Neural crest cell (in vitro differentiated cells): ENCODE measurements around the gene TMEM87B. TPM values are rescaled to one million over a fixed set of nuclear protein-coding genes. Genes with fewer than 3 reads are reported as not detected.
"Not testable (repeated sequence)": the region's sequence is repeated elsewhere in the genome, so short reads cannot be mapped to it uniquely, and the experiment has no call there.

Experiments used
- DNase-seq: peaks from one replicate; pipeline ENCODE4 v3.0.0; 2021; ENCODE audit warnings: low read depth, mixed read lengths, low spot score
- H3K27ac Mint-ChIP-seq: one replicate; pipeline ENCODE4 v1.8.0; 2021; ENCODE audit warnings: mild to moderate bottlenecking, mixed read lengths; ENCODE audit not compliant: unreplicated experiment
- H3K27me3 Mint-ChIP-seq: 2 replicates; pipeline ENCODE4 v1.8.0; 2021; ENCODE audit warnings: low read depth, mild to moderate bottlenecking, mixed read lengths
- H3K36me3 Mint-ChIP-seq: 2 replicates; pipeline ENCODE4 v1.8.0; 2021; ENCODE audit warnings: low read depth, mild to moderate bottlenecking, mixed read lengths
- H3K4me1 Mint-ChIP-seq: 2 replicates; pipeline ENCODE4 v1.8.0; 2021; ENCODE audit warnings: mixed read lengths
- H3K4me3 Mint-ChIP-seq: one replicate; pipeline ENCODE4 v1.8.0; 2021; ENCODE audit warnings: mild to moderate bottlenecking, mixed read lengths
- H3K9me3 Mint-ChIP-seq: 2 replicates; pipeline ENCODE4 v1.8.0; 2021; ENCODE audit warnings: mixed read lengths
- CTCF ChIP-seq: fragments of 200-600 bp; sonication (generic); conservative IDR thresholded peaks from 2 replicates; pipeline ENCODE4 v1.5.0; 2021; ENCODE audit warnings: antibody characterized with exemption, mild to moderate bottlenecking
- total RNA-seq: library from RNA; stranded (reverse); gene quantifications from 2 replicates; pipeline ENCODE4 v1.2.1, GENCODE V29; 2021

The TMEM87B gene
- total RNA-seq, 1 donor from 2014 or later, result 6.2 TPM

DNA sequence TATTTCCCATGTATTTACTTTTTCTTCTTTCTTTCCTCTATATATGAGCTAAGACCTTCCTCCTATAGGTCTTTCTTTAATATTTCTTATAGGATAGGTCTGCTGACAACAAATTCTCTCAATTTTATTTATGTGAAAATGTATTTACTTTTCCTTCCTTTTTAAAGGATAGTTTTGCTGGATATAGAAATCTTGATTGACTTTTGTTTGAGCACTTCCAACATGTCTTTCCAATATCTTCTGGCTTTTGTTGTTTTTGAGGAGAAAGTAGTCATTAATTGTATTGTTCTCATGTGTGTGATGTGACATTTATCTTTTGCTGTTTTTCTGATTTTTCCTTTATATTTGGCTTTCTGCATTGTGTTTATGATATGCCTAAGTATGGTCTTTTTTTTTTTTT is 54.2 kb downstream of the TMEM87B start:
- Mint-ChIP-seq H3K27ac (no peak overlapping the region), H3K27me3 (no peaks in the 10 kb centered on the region), H3K4me3 (no peak overlapping the region), H3K4me1 (no peaks in the 10 kb centered on the region), H3K9me3 (peaks cover 24% of the 10 kb centered on the region), H3K36me3 (peaks cover 61% of the 10 kb centered on the region)
- no peak for DNase-seq
- no peak for TF ChIP-seq CTCF

DNA sequence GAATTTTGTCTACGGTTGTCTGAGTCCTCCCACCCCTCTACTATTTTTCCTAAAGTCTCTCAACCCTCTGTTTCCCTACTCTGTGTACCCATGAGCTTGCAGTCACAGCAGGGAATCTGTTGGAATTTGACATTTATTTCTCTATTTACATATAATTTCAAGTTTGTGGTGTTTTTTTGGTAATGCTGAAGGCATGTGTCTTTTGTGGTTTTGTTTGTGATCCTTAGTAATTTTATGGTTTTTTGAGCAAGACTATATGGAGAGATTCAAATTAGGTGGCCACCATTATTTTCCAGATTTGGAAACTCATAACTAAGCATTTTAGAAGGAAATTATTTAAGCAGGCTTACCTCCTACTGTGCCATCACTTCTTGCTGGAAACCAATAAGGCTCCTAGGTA is 55.9 kb downstream of the TMEM87B start:
- Mint-ChIP-seq H3K4me1 (no peaks in the 10 kb centered on the region), H3K27me3 (no peaks in the 10 kb centered on the region), H3K9me3 (peaks cover 24% of the 10 kb centered on the region), H3K36me3 (peaks cover 61% of the 10 kb centered on the region), H3K27ac (no peak overlapping the region), H3K4me3 (no peak overlapping the region)
- no peak for TF ChIP-seq CTCF
- DNase-seq, result no peak

DNA sequence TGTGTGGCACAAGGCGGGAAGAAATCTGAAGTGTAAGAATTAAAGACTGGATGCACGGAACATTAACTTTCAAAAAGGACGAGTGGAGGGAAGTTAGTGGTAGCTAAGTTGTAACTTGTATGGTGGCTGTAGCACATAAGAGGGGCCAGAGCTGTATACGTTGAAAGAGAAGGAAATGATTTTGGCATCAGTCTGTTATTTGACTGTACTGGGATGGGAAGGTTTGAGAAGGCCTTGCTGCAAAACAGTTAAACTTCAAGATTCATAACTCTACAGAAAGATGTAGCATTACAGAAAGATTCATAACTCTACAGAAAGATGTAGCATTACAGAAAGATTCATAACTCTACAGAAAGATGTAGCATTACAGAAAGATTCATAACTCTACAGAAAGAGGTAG is 58.3 kb downstream of the TMEM87B start:
- DNase-seq, H3K27me3 Mint-ChIP-seq, H3K4me3 Mint-ChIP-seq, H3K4me1 Mint-ChIP-seq, H3K27ac Mint-ChIP-seq: not testable (repeated sequence)
- Mint-ChIP-seq H3K9me3 (peaks cover 22% of the 10 kb centered on the region), H3K36me3 (peaks cover 44% of the 10 kb centered on the region)

DNA sequence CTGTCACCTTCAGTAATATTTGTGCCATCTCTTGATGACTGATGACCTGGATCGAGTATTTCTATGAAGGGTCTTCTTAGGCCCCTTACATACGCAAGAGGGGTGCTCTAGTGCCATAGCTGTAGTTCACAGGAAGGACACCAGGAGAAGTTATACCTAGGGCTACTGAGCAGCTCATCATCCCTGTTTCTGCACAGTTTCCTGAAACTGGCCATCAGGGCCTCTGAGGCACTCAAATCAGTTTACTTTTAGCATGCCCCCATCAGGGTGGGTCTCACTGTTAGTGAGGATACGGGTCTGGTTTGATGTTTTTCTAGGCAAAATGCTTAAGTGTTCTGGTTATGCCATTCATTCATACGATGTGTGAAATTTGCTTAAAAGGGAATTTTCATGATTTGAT is 63.1 kb downstream of the TMEM87B start:
- peak; percentile 30 for TF ChIP-seq CTCF
- peaks cover 4% of the 10 kb centered on the region for H3K36me3 Mint-ChIP-seq
- no peaks in the 10 kb centered on the region for H3K27me3 Mint-ChIP-seq
- no peak overlapping the region for H3K4me3 Mint-ChIP-seq
- H3K4me1 Mint-ChIP-seq, result peaks cover 4% of the 10 kb centered on the region
- no peaks in the 10 kb centered on the region for H3K9me3 Mint-ChIP-seq
- no peak overlapping the region for H3K27ac Mint-ChIP-seq
- DNase-seq, result no peak

DNA sequence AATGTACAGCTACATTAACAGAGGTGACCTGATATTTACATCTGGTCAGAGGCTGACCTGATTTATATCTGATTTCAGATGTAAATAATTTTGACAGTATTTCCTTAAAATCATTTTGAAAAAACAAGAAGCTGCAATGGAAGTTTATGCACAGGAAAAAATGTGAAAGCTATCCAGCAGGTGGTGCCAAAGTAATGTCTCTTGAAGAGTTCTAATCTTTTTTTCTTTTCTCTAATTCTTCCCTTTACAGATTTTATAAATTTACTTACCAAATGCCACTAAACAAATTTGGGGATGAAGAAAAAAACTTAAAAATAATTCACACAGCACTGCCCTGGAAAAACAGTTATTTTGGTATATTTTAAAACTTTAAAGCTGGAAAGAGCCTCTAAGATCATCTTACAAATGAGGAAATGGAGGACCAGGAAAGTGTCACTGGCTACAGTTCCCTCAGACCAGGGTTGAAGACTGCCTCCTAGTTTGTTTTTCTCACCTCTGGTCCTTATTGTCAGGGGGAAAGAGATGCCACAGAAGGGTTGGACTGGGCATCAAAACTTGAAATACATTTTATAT is 66.7 kb downstream of the TMEM87B start:
- peak; percentile 89 for TF ChIP-seq CTCF
- Mint-ChIP-seq H3K27me3 (no peaks in the 10 kb centered on the region), H3K36me3 (peaks cover 13% of the 10 kb centered on the region), H3K27ac (no peak overlapping the region), H3K9me3 (peaks cover 8% of the 10 kb centered on the region), H3K4me3 (no peak overlapping the region), H3K4me1 (peaks cover under 1% of the 10 kb centered on the region)
- DNase-seq, result peak; percentile 26

DNA sequence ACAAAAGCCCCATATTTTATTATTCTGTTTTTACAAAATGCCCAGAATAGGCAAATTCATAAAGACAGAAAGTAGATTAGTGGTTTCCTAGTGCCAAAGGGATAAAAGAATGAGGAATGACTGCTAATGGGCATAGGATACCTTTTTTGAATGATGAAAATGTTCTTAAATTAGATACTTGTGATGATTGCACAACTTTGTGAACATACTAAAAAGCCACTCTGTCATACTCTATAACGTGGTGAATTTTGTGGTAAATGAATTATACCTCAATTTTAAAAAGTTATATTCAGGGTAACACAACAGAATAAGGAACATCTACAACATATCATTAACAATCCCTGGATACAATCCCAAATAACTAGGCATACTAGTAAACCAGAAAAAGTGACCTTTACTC is 74.0 kb downstream of the TMEM87B start:
- Mint-ChIP-seq H3K4me3 (no peak overlapping the region), H3K36me3 (peaks cover 20% of the 10 kb centered on the region), H3K4me1 (no peaks in the 10 kb centered on the region), H3K9me3 (peaks cover 26% of the 10 kb centered on the region), H3K27me3 (no peaks in the 10 kb centered on the region), H3K27ac (no peak overlapping the region)
- no peak for TF ChIP-seq CTCF
- DNase-seq, result no peak
